Loucy (cell line): ENCODE data around the gene LCN12.
A peak's percentile ranks its signal among the peaks of the same experiment; 100 is the strongest.

Experiments
- H2AFZ ChIP-seq: fragments of 200-600 bp; sonication (generic); 2 replicates; pipeline ENCODE4 v1.6.0; 2016; ENCODE audit warnings: antibody characterized with exemption, mild to moderate bottlenecking, low read length, moderate library complexity
- H3F3A ChIP-seq: fragments of 200-600 bp; 2 replicates; pipeline ENCODE4 v1.6.0; 2016; ENCODE audit warnings: antibody characterized with exemption, low read depth, mild to moderate bottlenecking
- H3K27me3 ChIP-seq: fragments of 200-600 bp; sonication (generic); 2 replicates; pipeline ENCODE4 v1.6.1; 2014; ENCODE audit warnings: low read length, mild to moderate bottlenecking; ENCODE audit not compliant: insufficient read depth, poor library complexity, severe bottlenecking
- H3K36me3 ChIP-seq: fragments of 200-600 bp; sonication (generic); 2 replicates; pipeline ENCODE4 v1.6.1; 2016; ENCODE audit warnings: low read length; ENCODE audit not compliant: insufficient read depth
- H3K4me1 ChIP-seq: fragments of 200-600 bp; sonication (generic); 2 replicates; pipeline ENCODE4 v1.5.1; 2014; ENCODE audit warnings: low read length, mild to moderate bottlenecking; ENCODE audit not compliant: insufficient read depth, poor library complexity, severe bottlenecking
- H3K4me2 ChIP-seq: fragments of 200-600 bp; sonication (generic); 2 replicates; pipeline ENCODE4 v1.6.0; 2014; ENCODE audit warnings: antibody characterized with exemption, low read length, low read depth, mild to moderate bottlenecking; ENCODE audit not compliant: poor library complexity, severe bottlenecking
- H3K4me3 ChIP-seq: fragments of 200-600 bp; sonication (generic); 2 replicates; pipeline ENCODE4 v1.5.1; 2014; ENCODE audit warnings: low read length, mild to moderate bottlenecking, mixed read lengths; ENCODE audit not compliant: poor library complexity, severe bottlenecking
- H3K79me2 ChIP-seq: fragments of 200-600 bp; sonication (generic); 2 replicates; pipeline ENCODE4 v1.6.1; 2014; ENCODE audit warnings: low read length; ENCODE audit not compliant: insufficient read depth
- H3K9ac ChIP-seq: fragments of 200-600 bp; sonication (generic); 2 replicates; pipeline ENCODE4 v1.6.0; 2014; ENCODE audit warnings: mild to moderate bottlenecking, low read depth, low read length, moderate library complexity; ENCODE audit not compliant: poor library complexity, severe bottlenecking
- H3K9me2 ChIP-seq: fragments of 200-600 bp; sonication (generic); replicated peaks from 2 replicates; pipeline ENCODE4 v1.6.1; 2016; ENCODE audit warnings: low read depth, low read length, mixed read lengths
- H3K9me3 ChIP-seq: fragments of 200-600 bp; sonication (generic); 2 replicates; pipeline ENCODE4 v1.6.1; 2014; ENCODE audit warnings: mild to moderate bottlenecking, antibody characterized with exemption, low read length, low read depth; ENCODE audit not compliant: insufficient read depth
- H4K20me1 ChIP-seq: fragments of 200-600 bp; sonication (generic); 2 replicates; pipeline ENCODE4 v1.6.0; 2014; ENCODE audit warnings: antibody characterized with exemption, low read length, mild to moderate bottlenecking; ENCODE audit not compliant: insufficient read depth, poor library complexity, severe bottlenecking
- CTCF ChIP-seq: fragments of 200-600 bp; sonication (generic); conservative IDR thresholded peaks from 2 replicates; pipeline ENCODE4 v1.5.1; 2014; ENCODE audit warnings: mild to moderate bottlenecking, antibody characterized with exemption, low read length
- EZH2phosphoT487 ChIP-seq: fragments of 200-600 bp; IDR thresholded peaks from 2 replicates; pipeline ENCODE4 v1.6.1; 2018; ENCODE audit warnings: antibody characterized with exemption, mild to moderate bottlenecking, moderate library complexity, borderline replicate concordance

The LCN12 gene

GRCh38 chr9:136992819-136993369 is 40.8 kb downstream of the LCN12 start:
- peaks cover 12% of the 10 kb centered on the region for H4K20me1 ChIP-seq
- TF ChIP-seq CTCF: peak; percentile 33; the same call in 1 of the 2 replicates
- TF ChIP-seq EZH2phosphoT487: no peak
- peak overlapping the region; percentile 85 for H3K9ac ChIP-seq
- peak overlapping the region; percentile 88; the same call in 1 of the 2 replicates for H2AFZ ChIP-seq
- H3F3A ChIP-seq: no peaks in the 10 kb centered on the region
- peaks cover 15% of the 10 kb centered on the region for H3K4me1 ChIP-seq
- no peaks in the 10 kb centered on the region for H3K9me2 ChIP-seq
- no peaks in the 10 kb centered on the region for H3K36me3 ChIP-seq
- no peaks in the 10 kb centered on the region for H3K9me3 ChIP-seq
- H3K27me3 ChIP-seq: no peaks in the 10 kb centered on the region
- peaks cover 18% of the 10 kb centered on the region for H3K79me2 ChIP-seq
- H3K4me2 ChIP-seq: peak overlapping the region; percentile 92
- peak overlapping the region; percentile 89 for H3K4me3 ChIP-seq

- Histone ChIP-seq H3K36me3 (no peaks in the 10 kb centered on the region), H3K4me3 (no peak overlapping the region), H2AFZ (no peak overlapping the region), H3K79me2 (peaks cover 18% of the 10 kb centered on the region), H4K20me1 (peaks cover 12% of the 10 kb centered on the region), H3K27me3 (no peaks in the 10 kb centered on the region), H3K9me2 (no peaks in the 10 kb centered on the region), H3K4me2 (peak overlapping the region; percentile 92), H3K4me1 (peaks cover 15% of the 10 kb centered on the region), H3K9ac (peak overlapping the region; percentile 85), H3F3A (no peaks in the 10 kb centered on the region), H3K9me3 (no peaks in the 10 kb centered on the region)
- no peak for TF ChIP-seq CTCF
- no peak for TF ChIP-seq EZH2phosphoT487
These were observed 42.3 kb downstream of the LCN12 start for GRCh38 chr9:136994180-136994887.

- no peak for TF ChIP-seq EZH2phosphoT487
- peaks cover 18% of the 10 kb centered on the region for H3K79me2 ChIP-seq
- H3F3A ChIP-seq: no peaks in the 10 kb centered on the region
- peaks cover 15% of the 10 kb centered on the region for H3K4me1 ChIP-seq
- no peak overlapping the region for H3K4me2 ChIP-seq
- H3K27me3 ChIP-seq: no peaks in the 10 kb centered on the region
- H3K9me2 ChIP-seq: no peaks in the 10 kb centered on the region
- H4K20me1 ChIP-seq: peaks cover 12% of the 10 kb centered on the region
- H3K9ac ChIP-seq: no peak overlapping the region
- no peaks in the 10 kb centered on the region for H3K36me3 ChIP-seq
- no peak overlapping the region for H2AFZ ChIP-seq
- H3K4me3 ChIP-seq: no peak overlapping the region
- no peaks in the 10 kb centered on the region for H3K9me3 ChIP-seq
These were observed 42.8 kb downstream of the LCN12 start for GRCh38 chr9:136994888-136995230.

- Histone ChIP-seq H3K4me3 (no peak overlapping the region), H3K4me1 (peaks cover 18% of the 10 kb centered on the region), H3K9me3 (no peaks in the 10 kb centered on the region)
These were observed 43.3 kb downstream of the LCN12 start for GRCh38 chr9:136995362-136995761.

More at GRCh38 chr9:136995362-136995761, 43.3 kb downstream of the LCN12 start:
- Histone ChIP-seq H3K4me2 (no peak overlapping the region), H3K79me2 (peaks cover 18% of the 10 kb centered on the region), H3K27me3 (no peaks in the 10 kb centered on the region), H3K9ac (no peak overlapping the region), H3F3A (no peaks in the 10 kb centered on the region), H3K9me2 (no peaks in the 10 kb centered on the region), H3K36me3 (no peaks in the 10 kb centered on the region), H4K20me1 (peaks cover 12% of the 10 kb centered on the region), H2AFZ (no peak overlapping the region)
- no peak for TF ChIP-seq EZH2phosphoT487
- TF ChIP-seq CTCF: no peak
